H1 (cell line): ENCODE measurements around the gene APOC3. TPM values are rescaled to one million over a fixed set of nuclear protein-coding genes. Genes with fewer than 3 reads are reported as not detected.

Source experiments
- CTCF ChIA-PET: fragments of 300-600 bp; sonication (Branson Sonifier 250); formaldehyde crosslinking; loops from one replicate; lab custom pipeline; 2021; ENCODE audit not compliant: partially characterized antibody; lab: Charles Lee
- POLR2A ChIA-PET: fragments of 300-600 bp; sonication (Branson Sonifier 250); formaldehyde crosslinking; loops from one replicate; lab custom pipeline; 2021; ENCODE audit warnings: inconsistent platforms; ENCODE audit not compliant: partially characterized antibody; lab: Charles Lee
- DNase-seq, 2 experiments: peaks; one replicate each; pipeline versions ENCODE4 v3.0.0 to v3.0.0-alpha.2; 2010 to 2022; ENCODE audit warnings: low spot score in 2 of 2, low read depth in 1 of 2, mixed read lengths in 1 of 2
- FAIRE-seq: peaks from 2 replicates; lab custom pipeline; 2011; peaks lifted over from hg19 to GRCh38; lab: Jason Lieb, UNC
- H2AFZ ChIP-seq: 2 replicates; pipeline ENCODE4 v1.8.1; 2012; ENCODE audit warnings: low read length, inconsistent platforms
- H2AK5ac ChIP-seq: 2 replicates; pipeline ENCODE4 v1.6.1; 2013; ENCODE audit warnings: low read depth, low read length
- H2BK120ac ChIP-seq: replicated peaks from 2 replicates; pipeline ENCODE3; 2013; ENCODE audit warnings: low read depth, low read length, inconsistent platforms
- H2BK12ac ChIP-seq: 2 replicates; pipeline ENCODE4 v1.6.1; 2013; ENCODE audit warnings: low read depth, low read length
- H2BK15ac ChIP-seq: 2 replicates; pipeline ENCODE4 v1.6.1; 2013; ENCODE audit warnings: low read length
- H2BK20ac ChIP-seq: 2 replicates; pipeline ENCODE4 v1.6.1; 2013; ENCODE audit warnings: low read length
- H2BK5ac ChIP-seq: 2 replicates; pipeline ENCODE4 v1.6.1; 2013; ENCODE audit warnings: low read depth, low read length
- H3K14ac ChIP-seq: 2 replicates; pipeline ENCODE4 v1.6.1; 2013; ENCODE audit warnings: inconsistent platforms; ENCODE audit not compliant: insufficient read length
- H3K18ac ChIP-seq: 2 replicates; pipeline ENCODE4 v1.6.1; 2013; ENCODE audit warnings: low read length; ENCODE audit errors: extremely low read depth
- H3K23ac ChIP-seq: 2 replicates; pipeline ENCODE4 v1.6.1; 2013; ENCODE audit warnings: inconsistent platforms; ENCODE audit not compliant: insufficient read length
- H3K23me2 ChIP-seq: 2 replicates; pipeline ENCODE4 v1.6.1; 2013; ENCODE audit warnings: low read depth, low read length
- H3K27ac ChIP-seq: 2 replicates; pipeline ENCODE4 v1.6.1; 2011; ENCODE audit warnings: low read depth, low read length, inconsistent platforms
- H3K27me3 ChIP-seq, 4 experiments: replicated peaks in 1 of 4; 1 replicate in 1 of 4; 2 replicates in 3 of 4; pipeline versions ENCODE4 v1.6.1 to v1.8.1; 2011 to 2013; ENCODE audit warnings: low read length in 3 of 4, mild to moderate bottlenecking in 3 of 4, inconsistent platforms in 2 of 4, mixed read lengths in 2 of 4, moderate library complexity in 1 of 4; ENCODE audit not compliant: control insufficient read depth in 3 of 4, insufficient read depth in 3 of 4; ENCODE audit errors: extremely low read depth in 1 of 4
- H3K36me3 ChIP-seq, 4 experiments: 2 replicates each; pipeline versions ENCODE4 v1.6.1 to v1.8.1; 2011 to 2013; ENCODE audit warnings: mild to moderate bottlenecking in 4 of 4, low read length in 3 of 4, moderate library complexity in 2 of 4, control low read depth in 1 of 4, inconsistent platforms in 1 of 4; ENCODE audit not compliant: insufficient read depth in 4 of 4, control insufficient read depth in 2 of 4
- H3K4ac ChIP-seq: replicated peaks from 2 replicates; pipeline ENCODE3; 2013; ENCODE audit warnings: low read length, low read depth, mixed read lengths, inconsistent platforms; ENCODE audit not compliant: insufficient read length
- H3K4me1 ChIP-seq, 4 experiments: replicated peaks in 1 of 4; 1 replicate in 1 of 4; 2 replicates in 3 of 4; pipeline versions ENCODE4 v1.6.1 to v1.8.1; 2011 to 2013; ENCODE audit warnings: low read length in 3 of 4, inconsistent platforms in 2 of 4, mixed read lengths in 1 of 4; ENCODE audit not compliant: insufficient read depth in 4 of 4, control insufficient read depth in 3 of 4
- H3K4me2 ChIP-seq, 2 experiments: 2 replicates each; pipeline versions ENCODE4 v1.6.1 to v1.8.1; 2011 to 2013; ENCODE audit warnings: low read depth in 2 of 2, low read length in 2 of 2, control low read depth in 1 of 2, inconsistent platforms in 1 of 2, mild to moderate bottlenecking in 1 of 2; ENCODE audit not compliant: insufficient read depth in 1 of 2
- H3K4me3 ChIP-seq, 4 experiments: fragments of 200-600, 300-600 bp in 1 of 4; sonication (generic), shearing (Covaris generic), sonication (Bioruptor Twin) in 1 of 4; 2 replicates each; pipeline versions ENCODE4 v1.5.1 to v1.8.1; 2011 to 2016; ENCODE audit warnings: low read length in 4 of 4, low read depth in 3 of 4, control low read depth in 2 of 4, inconsistent platforms in 2 of 4, mild to moderate bottlenecking in 2 of 4, mixed read lengths in 1 of 4, moderate library complexity in 1 of 4; ENCODE audit not compliant: insufficient read depth in 2 of 4; ENCODE audit errors: extremely low read depth in 1 of 4
- H3K56ac ChIP-seq: replicated peaks from 2 replicates; pipeline ENCODE3; 2013; ENCODE audit warnings: low read depth, mild to moderate bottlenecking, mixed read lengths, low read length, inconsistent platforms; ENCODE audit not compliant: insufficient read length
- H3K79me1 ChIP-seq: 2 replicates; pipeline ENCODE4 v1.6.1; 2013; ENCODE audit warnings: low read depth, low read length, control low read depth
- H3K79me2 ChIP-seq, 2 experiments: 2 replicates each; pipeline versions ENCODE4 v1.6.1 to v1.8.1; 2012 to 2013; ENCODE audit warnings: low read length in 2 of 2, mild to moderate bottlenecking in 2 of 2, inconsistent platforms in 1 of 2; ENCODE audit not compliant: insufficient read depth in 2 of 2, control insufficient read depth in 1 of 2
- H3K9ac ChIP-seq, 4 experiments: replicated peaks in 1 of 4; 1 replicate in 1 of 4; 2 replicates in 3 of 4; pipeline versions ENCODE4 v1.6.1 to v1.8.1; 2011 to 2013; ENCODE audit warnings: low read depth in 3 of 4, low read length in 3 of 4, control low read depth in 2 of 4, mild to moderate bottlenecking in 2 of 4, moderate library complexity in 2 of 4, inconsistent platforms in 1 of 4; ENCODE audit errors: extremely low read depth in 1 of 4
- H3K9me3 ChIP-seq, 2 experiments: 2 replicates each; pipeline versions ENCODE4 v1.6.1 to v1.8.1; 2012 to 2013; ENCODE audit warnings: mild to moderate bottlenecking in 2 of 2, moderate library complexity in 2 of 2, control low read depth in 1 of 2, inconsistent platforms in 1 of 2, low read depth in 1 of 2, low read length in 1 of 2, mixed read lengths in 1 of 2; ENCODE audit not compliant: insufficient read depth in 2 of 2
- H4K20me1 ChIP-seq, 2 experiments: replicated peaks in 1 of 2; 2 replicates each; pipeline versions ENCODE3 to v1.8.1; 2011 to 2013; ENCODE audit warnings: inconsistent platforms in 2 of 2, low read length in 2 of 2, mild to moderate bottlenecking in 1 of 2; ENCODE audit not compliant: insufficient read depth in 2 of 2, control insufficient read depth in 1 of 2
- H4K5ac ChIP-seq: 2 replicates; pipeline ENCODE4 v1.6.1; 2013; ENCODE audit warnings: low read length, low read depth, mixed read lengths, inconsistent platforms; ENCODE audit not compliant: insufficient read length
- H4K8ac ChIP-seq: 2 replicates; pipeline ENCODE4 v1.8.0; 2013; ENCODE audit warnings: mild to moderate bottlenecking, moderate library complexity, low read length, inconsistent platforms; ENCODE audit not compliant: insufficient read depth; ENCODE audit errors: extremely low read depth
- H4K91ac ChIP-seq: replicated peaks from 2 replicates; pipeline ENCODE3; 2013; ENCODE audit warnings: low read length, mixed read lengths, inconsistent platforms; ENCODE audit not compliant: insufficient read length
- RNF2 ChIP-seq: fragments of 200-900, 300-1000 bp; sonication (generic); IDR thresholded peaks from 2 replicates; pipeline ENCODE4 v1.7.1; 2016; ENCODE audit warnings: borderline replicate concordance, low read depth, mild to moderate bottlenecking, antibody characterized with exemption, low read length; ENCODE audit not compliant: poor library complexity, severe bottlenecking; ENCODE audit errors: missing control alignments
- RXRA ChIP-seq: IDR thresholded peaks from 2 replicates; pipeline ENCODE4 v1.6.1; 2011; ENCODE audit warnings: low read depth, mild to moderate bottlenecking, low read length, moderate library complexity; ENCODE audit not compliant: insufficient read depth
- WGBS, 2 experiments: shearing (Covaris generic) in 1 of 2; methylation state at CpG; one replicate each; pipeline versions ENCODE4 v1.1.6 to v1.1.7; 2013 to 2015; ENCODE audit warnings: low lambda C conversion rate in 2 of 2, mixed read lengths in 2 of 2, inconsistent platforms in 1 of 2, low coverage in 1 of 2, missing lambda C conversion rate in 1 of 2; ENCODE audit not compliant: insufficient replicate concordance in 2 of 2, insufficient coverage in 1 of 2, insufficient read length in 1 of 2; ENCODE audit errors: extremely low coverage in 1 of 2, missing lambda C conversion rate in 1 of 2; 5-methylcytosine and 5-hydroxymethylcytosine counted together
- polyA plus RNA-seq, 7 experiments: library from polyadenylated mRNA; depleted of rRNA in 3 of 7; stranded (reverse) in 5 of 7; unstranded in 2 of 7; fragments of >200 nt in 5 of 7; fragments of 200-250 nt in 2 of 7; gene quantifications; 1 replicate in 5 of 7; 2 replicates in 1 of 7; 4 replicates in 1 of 7; pipeline versions ENCODE4 v1.2.1 to v1.2.3, GENCODE V29; 2011 to 2013; ENCODE audit warnings: missing spikeins in 2 of 7, mixed read lengths in 2 of 7
- total RNA-seq: library from RNA; stranded (reverse); fragmentation: NEBNext Ultra II Directional; extraction: Animal tissue kit (Norgen Biotek cat#: 25700); gene quantifications from 2 replicates; pipeline ENCODE4 v1.2.1, GENCODE V29; 2021

Gene APOC3
- total and polyA plus RNA-seq, 2 of the 8 experiments (the other 6 are each of a cell fraction or from before 2014, with no cell fraction given) = not detected

- Histone ChIP-seq H2BK20ac (0 out of 2 replicates have a peak overlapping the region, but pooled peaks have one; percentile 77), H4K91ac (peak overlapping the region; percentile 48), H3K9me3 (no peaks in the 10 kb centered on the region), H3K27ac (no peak overlapping the region), H3K79me1 (peaks cover 5% of the 10 kb centered on the region; the same call in 1 of the 2 replicates), H2BK120ac (no peak overlapping the region), H3K4me1 (peaks cover 4 to 14% (median 7%) of the 10 kb centered on the region in 4 experiments), H4K20me1 (no peaks in the 10 kb centered on the region), H3K4ac (no peak overlapping the region), H3K4me2 (peak overlapping the region in 1 of 2 experiments; percentile 54; a peak in 3 of 4 replicates), H2BK5ac (peak overlapping the region; percentile 18; the same call in 1 of the 2 replicates), H3K4me3 (no peak overlapping the region), H3K56ac (no peak overlapping the region), H3K14ac (no peak overlapping the region), H3K9ac (no peak overlapping the region), H2AK5ac (no peak overlapping the region), H3K18ac (peak overlapping the region; percentile 86), H2BK15ac (peak overlapping the region; percentile 97), H3K79me2 (peaks cover 0 to 15% of the 10 kb centered on the region in 2 experiments; a peak in 2 of 4 replicates), H3K27me3 (peaks cover 0 to 11% (median 3%) of the 10 kb centered on the region in 4 experiments; a peak in 4 of 7 replicates), H3K23me2 (peaks cover 11% of the 10 kb centered on the region), H3K23ac (no peak overlapping the region), H4K8ac (peak overlapping the region; percentile 87), H2AFZ (peak overlapping the region; percentile 95), H3K36me3 (peaks cover 0 to 4% (median 3%) of the 10 kb centered on the region in 4 experiments; a peak in 4 of 8 replicates), H4K5ac (peak overlapping the region; percentile 16), H2BK12ac (peak overlapping the region; percentile 71; the same call in 1 of the 2 replicates)
- ChIA-PET POLR2A (interaction anchor here (0.9 to 6.0 kb wide), 5 partner anchors 14 to 354 kb away, joined by 3 to 29 read pairs (median 7); partner anchors contain the start of genes APOC3, BUD13 and PAFAH1B2), CTCF (interaction anchor here (0.6 to 12.1 kb wide), 38 partner anchors 8 to 435 kb away, joined by 3 to 237 read pairs (median 4); partner anchors contain the start of genes APOA1, APOA4, APOC3 and BUD13)
- DNase-seq = peak; percentile 56 to 99
- no peak for FAIRE-seq
- WGBS, 2 experiments = 40% methylated on average over 28 of the region's 31 CpGs; no CpG with 5 or more reads in 1 of the 2 experiments
- TF ChIP-seq RNF2 (no peak), RXRA (0 out of 2 replicates have a peak, but pooled peaks have one; percentile 18)
These were observed 38.5 kb upstream of the APOC3 start for GRCh38 chr11:116791002-116791812.
